GM23248 (cell line): ENCODE results near the gene LRRC9.

ENCODE experiments used
- EZH2 ChIP-seq: fragments of 200-600 bp; sonication (generic); IDR thresholded peaks from 2 replicates; pipeline ENCODE4 v1.6.1; 2018; ENCODE audit warnings: antibody characterized with exemption, mild to moderate bottlenecking; ENCODE audit not compliant: insufficient read depth, poor library complexity, severe bottlenecking
- EZH2phosphoT487 ChIP-seq: fragments of 200-600 bp; sonication (generic); IDR thresholded peaks from 2 replicates; pipeline ENCODE4 v1.6.1; 2018; ENCODE audit warnings: antibody characterized with exemption, moderate library complexity, mild to moderate bottlenecking, low read depth; ENCODE audit not compliant: insufficient read depth

GRCh38 chr14:60061371-60061770 lies 141.4 kb downstream of the LRRC9 start:
- TF ChIP-seq EZH2, result no peak
- no peak for TF ChIP-seq EZH2phosphoT487
